HG02938 (cell line): Measurements from ENCODE around the gene ROBO1.

ENCODE experiments used
- ATAC-seq: cut with Tn5 transposase; IDR thresholded peaks from one replicate; pipeline ENCODE4 v1.9.1; 2021; ENCODE audit warnings: mild to moderate bottlenecking, moderate library complexity; ENCODE audit not compliant: unreplicated experiment

Gene ROBO1

GRCh38 chr3:79385211-79385610, 382.6 kb downstream of the ROBO1 start:
- ATAC-seq, result no peak

GRCh38 chr3:79383402-79384012, 384.3 kb downstream of the ROBO1 start:
- no peak for ATAC-seq

GRCh38 chr3:79380581-79380980, 387.2 kb downstream of the ROBO1 start:
- no peak for ATAC-seq

GRCh38 chr3:79378064-79378463, 389.7 kb downstream of the ROBO1 start:
- no peak for ATAC-seq

GRCh38 chr3:79369306-79369705, 398.5 kb downstream of the ROBO1 start:
- no peak for ATAC-seq

- ATAC-seq, result no peak
Measured at GRCh38 chr3:79368403-79368802, 399.4 kb downstream of the ROBO1 start.

GRCh38 chr3:79367803-79368202, 400.0 kb downstream of the ROBO1 start:
- no peak for ATAC-seq

- no peak for ATAC-seq
Measured at GRCh38 chr3:79367066-79367465, 400.7 kb downstream of the ROBO1 start.

GRCh38 chr3:79366414-79366813, 401.4 kb downstream of the ROBO1 start:
- no peak for ATAC-seq

- ATAC-seq, result no peak
Measured at GRCh38 chr3:79364784-79365183, 403.0 kb downstream of the ROBO1 start.

- ATAC-seq, result no peak
Measured at GRCh38 chr3:79362571-79363270, 405.1 kb downstream of the ROBO1 start.

- no peak for ATAC-seq
Measured at GRCh38 chr3:79361748-79362378, 405.9 kb downstream of the ROBO1 start.

GRCh38 chr3:79358327-79358726, 409.5 kb downstream of the ROBO1 start:
- no peak for ATAC-seq

GRCh38 chr3:79354179-79354688, 413.6 kb downstream of the ROBO1 start:
- ATAC-seq, result no peak

- no peak for ATAC-seq
Measured at GRCh38 chr3:79351699-79352098, 416.1 kb downstream of the ROBO1 start.

GRCh38 chr3:79344876-79345871, 422.6 kb downstream of the ROBO1 start:
- no peak for ATAC-seq

GRCh38 chr3:79341961-79342360, 425.8 kb downstream of the ROBO1 start:
- no peak for ATAC-seq

- ATAC-seq, result no peak
Measured at GRCh38 chr3:79339846-79340245, 428.0 kb downstream of the ROBO1 start.

GRCh38 chr3:79337798-79338197, 430.0 kb downstream of the ROBO1 start:
- ATAC-seq, result no peak

- ATAC-seq, result no peak
Measured at GRCh38 chr3:79329154-79329553, 438.6 kb downstream of the ROBO1 start.

GRCh38 chr3:79326642-79327041, 441.2 kb downstream of the ROBO1 start:
- no peak for ATAC-seq
